H4 (cell line): Measurements from ENCODE around the gene HOXA11. TPM values are rescaled to one million over a fixed set of nuclear protein-coding genes. Genes with fewer than 3 reads are reported as not detected.

Source experiments
- DNase-seq: peaks from one replicate; pipeline ENCODE4 v3.0.0-alpha.2; 2015; ENCODE audit warnings: low spot score
- total RNA-seq: library from RNA; depleted of rRNA; stranded (reverse); fragments of >200 nt; shearing (Covaris generic); gene quantifications from 2 replicates; pipeline ENCODE4 v1.2.3, GENCODE V29; 2014

Gene HOXA11
- total RNA-seq, 1 experiment from 2014 or later, result 0.52 TPM

DNA sequence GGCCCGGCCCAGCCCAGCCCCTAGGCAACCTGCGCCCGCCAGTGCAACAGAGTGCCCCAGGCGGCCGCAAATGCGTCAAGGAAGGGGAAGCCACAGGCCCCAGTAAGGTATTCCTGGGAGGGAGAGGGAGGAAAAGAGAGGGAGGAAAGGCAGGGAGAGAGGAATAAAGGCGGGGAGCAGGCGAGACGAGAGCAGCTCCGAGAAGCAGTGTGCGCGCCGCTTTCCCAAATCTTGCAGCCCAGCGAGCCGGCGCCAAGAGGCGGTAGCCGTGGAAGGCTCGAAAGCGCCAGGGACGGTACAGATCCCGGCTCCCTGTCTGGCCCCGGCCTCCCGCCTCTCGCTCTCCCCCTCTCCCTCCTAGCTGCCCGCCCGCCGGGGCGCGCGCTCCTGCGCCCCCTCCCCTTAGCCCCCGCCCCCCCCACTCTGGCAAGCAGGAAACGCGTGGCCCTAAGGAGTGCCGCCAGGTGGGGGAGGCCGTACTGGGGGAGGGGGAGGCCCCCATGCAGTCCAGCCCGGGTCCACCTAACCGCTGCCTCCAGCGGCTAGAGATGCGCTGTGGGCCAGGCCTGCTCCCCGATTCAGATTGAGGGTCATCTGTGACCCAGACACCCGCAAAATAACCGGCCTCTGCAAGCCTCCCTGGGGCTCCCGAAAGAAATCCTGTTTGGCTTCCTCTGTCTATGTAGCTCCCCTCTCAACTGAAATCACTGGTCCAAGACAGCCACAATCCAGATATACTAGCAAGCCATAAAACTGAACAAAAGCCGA lies 15.2 kb downstream of the HOXA11 start:
- DNase-seq, result no peak

DNA sequence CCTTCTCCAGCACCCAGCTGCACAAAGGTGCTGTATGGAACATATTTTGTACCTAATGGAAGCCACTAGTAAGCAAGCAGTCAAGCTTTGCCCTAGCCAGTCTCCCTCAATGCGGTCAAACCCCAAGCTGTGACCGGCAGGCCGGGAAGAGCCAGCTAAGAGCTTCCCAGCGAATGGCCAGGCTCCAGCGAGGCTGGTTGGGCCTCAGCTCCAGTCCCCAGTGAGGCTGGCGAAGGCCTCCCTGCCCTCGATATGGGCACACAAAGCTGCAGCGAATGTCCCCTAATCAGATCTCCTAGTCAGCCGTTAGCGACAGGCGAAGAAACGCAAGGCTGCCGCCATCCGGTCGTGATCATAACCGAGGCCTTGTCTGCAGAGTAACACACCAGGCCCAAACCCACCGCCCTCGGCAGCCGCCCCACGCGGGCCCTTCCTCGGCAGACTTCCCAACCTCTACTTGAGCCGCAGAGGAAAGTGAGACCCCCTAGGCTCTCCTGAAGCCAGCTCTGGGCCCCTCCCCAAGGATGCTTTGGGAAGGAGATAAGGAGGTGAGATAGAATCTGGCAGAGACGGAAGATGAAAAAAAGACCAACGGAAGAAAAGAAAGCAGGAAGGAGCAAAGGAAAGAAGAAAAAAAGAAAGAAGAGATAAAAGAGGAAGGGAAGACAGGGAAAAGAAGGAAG lies 16.6 kb downstream of the HOXA11 start:
- DNase-seq, result no peak

DNA sequence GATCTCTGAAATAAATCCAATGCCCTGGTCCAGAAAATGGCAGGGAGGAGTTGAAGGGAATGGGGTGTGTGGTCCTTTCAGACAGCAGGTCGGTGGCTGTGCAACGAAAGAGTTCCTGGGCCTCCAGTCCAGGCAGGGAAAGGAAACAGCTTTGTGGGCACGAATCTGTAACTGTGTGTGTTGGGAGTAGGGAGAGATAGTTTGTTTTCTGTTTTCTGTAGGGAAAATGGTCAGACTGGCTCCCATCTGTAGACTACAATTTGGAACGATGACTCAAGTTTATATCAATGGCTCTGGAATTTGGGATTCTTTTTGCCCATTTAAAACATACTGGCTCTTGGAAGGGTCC lies 17.1 kb downstream of the HOXA11 start:
- no peak for DNase-seq

DNA sequence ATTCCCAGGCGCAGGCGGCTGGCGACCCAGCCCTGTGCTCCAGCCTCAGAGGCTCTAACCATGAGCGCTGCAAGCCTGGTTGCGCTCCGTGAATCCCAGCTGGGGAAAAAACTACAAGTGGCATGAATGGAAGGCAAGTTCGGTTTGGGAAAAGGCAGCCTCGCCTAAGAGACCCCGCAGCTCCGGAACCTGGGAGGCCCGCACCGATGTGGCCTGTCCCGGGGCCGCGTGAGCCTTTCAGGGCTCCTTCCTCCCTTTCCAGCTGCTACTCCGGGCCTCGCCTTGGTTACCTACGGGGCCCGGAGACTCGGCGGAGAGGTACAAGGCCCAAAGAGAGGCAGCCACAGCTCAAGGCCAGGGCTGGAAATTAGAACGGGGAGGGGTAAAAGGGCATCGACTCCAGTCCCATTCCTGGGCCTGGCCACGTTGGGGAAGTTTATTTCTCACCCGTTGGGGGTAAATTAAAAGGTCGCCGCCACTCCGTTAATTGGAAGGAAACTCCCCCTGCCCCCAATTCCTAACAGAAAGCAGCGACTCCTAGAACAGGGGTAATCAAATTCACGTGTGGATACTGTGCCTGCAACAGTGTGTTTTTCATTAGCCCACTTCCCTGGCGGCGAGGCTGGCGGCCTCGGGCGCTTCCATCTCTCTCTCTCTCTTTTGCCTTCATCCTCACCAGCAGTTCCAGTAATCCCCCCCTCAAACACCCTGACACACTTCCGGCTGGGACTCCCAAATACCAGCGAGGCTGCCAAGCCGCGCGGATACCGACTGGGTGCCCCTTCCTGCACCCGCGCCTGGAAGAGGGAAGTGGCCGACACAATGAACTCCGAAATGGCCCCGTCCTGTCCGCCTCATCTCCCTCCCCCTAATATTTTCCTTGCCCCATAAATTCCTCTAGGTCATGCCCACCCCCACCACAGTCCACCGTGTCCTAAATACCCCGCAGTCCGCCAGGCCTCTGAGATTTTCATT lies 18.2 kb downstream of the HOXA11 start:
- no peak for DNase-seq

DNA sequence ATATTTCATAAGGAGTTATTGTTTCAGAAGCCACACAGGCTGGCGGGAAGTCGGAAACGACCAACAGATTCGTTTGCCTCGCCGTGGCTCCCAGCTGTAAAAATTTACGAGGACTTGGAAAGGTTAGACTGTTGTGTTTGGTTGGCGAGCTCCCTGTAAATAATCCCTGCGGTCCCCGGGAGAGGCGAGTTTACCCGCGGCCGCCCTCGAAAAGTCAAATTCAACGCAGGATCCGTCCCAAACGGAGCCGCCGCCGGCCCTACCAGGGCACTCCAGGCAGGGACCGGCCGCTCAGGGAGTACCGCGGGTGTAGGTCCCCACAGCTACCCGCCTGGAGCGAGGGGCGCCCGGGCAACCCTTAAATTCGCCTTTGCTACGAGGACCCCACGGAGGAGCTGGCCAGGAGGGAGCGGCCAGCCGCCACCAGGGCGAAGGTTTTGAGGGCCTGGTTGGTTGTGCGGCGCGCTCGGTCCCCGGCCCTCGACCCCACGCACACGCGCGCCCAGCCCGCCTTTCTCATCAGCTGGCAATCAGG lies 19.0 kb downstream of the HOXA11 start:
- no peak for DNase-seq

DNA sequence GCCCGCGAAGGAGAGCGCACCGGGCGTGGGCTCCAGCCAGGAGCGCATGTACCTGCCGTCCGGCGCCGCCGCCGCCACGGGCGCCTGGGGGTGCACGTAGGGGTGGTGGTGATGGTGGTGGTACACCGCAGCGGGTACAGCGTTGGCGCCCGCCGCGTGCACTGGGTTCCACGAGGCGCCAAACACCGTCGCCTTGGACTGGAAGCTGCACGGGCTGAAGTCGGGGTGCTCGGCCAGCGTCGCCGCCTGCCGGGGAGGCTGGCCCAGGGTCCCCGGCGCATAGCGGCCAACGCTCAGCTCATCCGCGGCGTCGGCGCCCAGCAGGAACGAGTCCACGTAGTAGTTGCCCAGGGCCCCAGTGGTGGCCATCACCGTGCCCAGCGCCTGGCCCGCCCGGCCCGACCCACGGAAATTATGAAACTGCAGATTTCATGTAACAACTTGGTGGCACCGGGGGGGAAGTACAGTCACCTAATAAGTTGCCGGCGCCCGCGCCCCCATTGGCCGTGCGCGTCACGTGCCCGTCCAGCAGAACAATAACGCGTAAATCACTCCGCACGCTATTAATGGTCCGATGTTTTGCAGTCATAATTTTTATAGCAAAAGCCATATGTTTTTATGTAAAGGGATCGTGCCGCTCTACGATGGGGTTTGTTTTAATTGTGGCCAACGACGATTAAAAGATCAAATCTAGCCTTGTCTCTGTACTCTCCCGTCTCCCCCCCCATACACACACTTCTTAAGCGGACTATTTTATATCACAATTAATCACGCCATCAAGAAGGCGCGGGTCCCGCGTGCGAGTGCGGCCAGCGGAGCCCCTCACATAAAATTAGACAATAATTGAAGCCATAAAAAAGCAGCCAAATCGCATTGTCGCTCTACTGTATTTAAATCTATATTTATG lies 19.7 kb downstream of the HOXA11 start, which contains the start of gene HOXA9:
TSS of gene HOXA9 (minus strand) at position 449 of the 907 bp plus-strand sequence. CDS start at position 369, 80 bp downstream.
- DNase-seq, result no peak

DNA sequence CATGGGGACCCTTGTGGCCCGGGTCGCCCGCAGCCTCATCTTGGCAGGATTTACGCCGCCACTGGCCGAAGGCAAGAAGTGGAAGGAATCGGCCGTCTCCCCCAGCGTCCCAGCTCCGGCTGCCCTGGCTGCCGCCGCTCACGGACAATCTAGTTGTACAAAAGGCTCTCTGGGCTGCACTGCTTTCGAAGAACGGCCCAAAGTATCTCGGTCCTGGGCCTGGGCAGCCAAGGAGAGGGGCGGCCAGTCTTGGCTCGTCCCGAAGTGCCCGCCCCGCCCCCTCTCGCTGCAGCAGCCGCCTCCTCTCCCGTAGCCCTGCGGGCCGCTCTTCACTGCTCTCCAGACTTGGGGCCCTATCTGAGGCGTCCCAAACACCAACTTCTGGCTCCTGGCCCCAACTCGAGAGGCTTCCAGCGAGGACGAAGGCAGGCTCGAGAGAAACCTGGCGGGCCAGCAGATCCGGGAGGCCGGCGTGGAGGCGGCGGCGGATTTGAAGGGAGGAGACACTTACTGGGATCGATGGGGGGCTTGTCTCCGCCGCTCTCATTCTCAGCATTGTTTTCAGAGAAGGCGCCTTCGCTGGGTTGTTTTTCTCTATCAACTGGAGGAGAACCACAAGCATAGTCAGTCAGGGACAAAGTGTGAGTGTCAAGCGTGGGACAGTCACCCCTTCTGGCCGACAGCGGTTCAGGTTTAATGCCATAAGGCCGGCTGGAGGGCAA lies 20.5 kb downstream of the HOXA11 start:
- DNase-seq, result no peak

DNA sequence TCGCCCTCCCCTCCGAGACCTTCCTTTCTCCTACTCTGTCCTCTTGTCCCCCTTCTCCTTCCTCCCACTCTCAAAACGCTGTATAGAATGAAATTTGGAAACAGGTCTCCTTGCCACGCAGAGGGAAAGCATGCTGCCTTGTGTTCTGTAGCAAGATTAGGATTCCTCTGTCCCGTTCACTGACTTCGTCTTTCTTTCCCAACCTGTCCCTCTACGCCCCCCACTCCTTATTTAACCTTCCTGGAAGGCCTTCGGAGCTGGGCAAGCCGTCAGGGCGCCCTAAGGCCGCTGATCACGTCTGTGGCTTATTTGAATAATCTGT lies 21.0 kb downstream of the HOXA11 start:
- DNase-seq, result no peak

DNA sequence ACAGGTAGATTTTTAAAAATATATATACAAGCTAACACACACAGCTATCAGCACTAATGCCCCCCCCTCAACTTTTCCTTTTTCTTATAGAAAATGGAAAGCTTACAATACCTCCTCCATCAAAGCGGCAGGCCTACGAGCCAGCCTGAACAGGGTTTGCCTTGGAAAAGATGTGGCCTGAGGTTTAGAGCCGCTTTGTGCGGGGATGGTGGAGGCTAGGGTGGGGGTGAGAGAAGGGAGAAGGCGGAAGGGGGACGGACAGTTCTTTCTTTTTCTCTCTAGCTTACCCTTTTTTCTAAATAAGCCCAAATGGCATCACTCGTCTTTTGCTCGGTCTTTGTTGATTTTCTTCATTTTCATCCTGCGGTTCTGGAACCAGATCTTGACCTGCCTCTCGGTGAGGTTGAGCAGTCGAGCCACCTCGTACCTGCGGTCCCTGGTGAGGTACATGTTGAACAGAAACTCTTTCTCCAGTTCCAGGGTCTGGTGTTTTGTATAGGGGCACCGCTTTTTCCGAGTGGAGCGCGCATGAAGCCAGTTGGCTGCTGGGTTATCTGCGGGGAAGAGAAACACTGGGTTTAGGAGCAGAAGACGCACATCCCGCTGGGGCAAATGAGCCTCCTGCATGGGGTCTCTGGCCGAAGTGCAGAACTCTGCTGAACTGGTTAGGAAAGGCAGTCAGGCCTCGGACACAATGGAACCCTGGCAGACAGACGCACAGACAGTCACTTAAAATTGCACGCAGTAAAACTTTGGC lies 21.6 kb downstream of the HOXA11 start:
- no peak for DNase-seq

DNA sequence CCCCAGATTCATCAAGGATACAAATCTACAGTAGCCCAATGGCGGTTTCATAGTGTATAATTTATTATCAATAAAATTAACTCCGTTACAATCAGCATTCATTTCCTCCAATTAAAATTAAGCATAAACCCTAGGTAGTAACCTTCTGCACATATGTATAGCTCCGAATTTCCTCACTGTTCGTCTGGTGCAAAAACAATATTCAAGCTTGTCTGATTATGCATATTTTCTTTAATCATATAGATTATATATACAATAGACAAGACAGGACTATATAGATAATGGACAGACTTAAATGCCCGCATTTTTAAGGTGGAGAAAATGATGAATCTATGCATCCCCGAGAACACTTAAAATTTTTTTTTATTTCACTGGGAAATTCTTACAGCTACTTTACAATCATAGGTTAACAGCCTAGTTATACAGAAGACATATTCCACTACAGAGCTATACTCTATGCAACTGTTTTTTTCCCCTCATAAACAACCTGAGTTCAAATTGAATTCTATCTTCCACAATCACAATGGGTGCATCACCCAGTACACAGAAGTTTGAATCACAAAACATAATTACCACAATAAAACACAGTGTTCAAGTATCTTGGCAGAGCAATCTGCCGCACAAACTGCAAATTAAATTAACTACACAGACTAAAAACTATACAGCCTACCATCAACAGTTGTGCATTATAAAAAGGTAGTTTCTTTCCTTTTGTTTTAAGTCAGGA lies 22.3 kb downstream of the HOXA11 start:
- no peak for DNase-seq

DNA sequence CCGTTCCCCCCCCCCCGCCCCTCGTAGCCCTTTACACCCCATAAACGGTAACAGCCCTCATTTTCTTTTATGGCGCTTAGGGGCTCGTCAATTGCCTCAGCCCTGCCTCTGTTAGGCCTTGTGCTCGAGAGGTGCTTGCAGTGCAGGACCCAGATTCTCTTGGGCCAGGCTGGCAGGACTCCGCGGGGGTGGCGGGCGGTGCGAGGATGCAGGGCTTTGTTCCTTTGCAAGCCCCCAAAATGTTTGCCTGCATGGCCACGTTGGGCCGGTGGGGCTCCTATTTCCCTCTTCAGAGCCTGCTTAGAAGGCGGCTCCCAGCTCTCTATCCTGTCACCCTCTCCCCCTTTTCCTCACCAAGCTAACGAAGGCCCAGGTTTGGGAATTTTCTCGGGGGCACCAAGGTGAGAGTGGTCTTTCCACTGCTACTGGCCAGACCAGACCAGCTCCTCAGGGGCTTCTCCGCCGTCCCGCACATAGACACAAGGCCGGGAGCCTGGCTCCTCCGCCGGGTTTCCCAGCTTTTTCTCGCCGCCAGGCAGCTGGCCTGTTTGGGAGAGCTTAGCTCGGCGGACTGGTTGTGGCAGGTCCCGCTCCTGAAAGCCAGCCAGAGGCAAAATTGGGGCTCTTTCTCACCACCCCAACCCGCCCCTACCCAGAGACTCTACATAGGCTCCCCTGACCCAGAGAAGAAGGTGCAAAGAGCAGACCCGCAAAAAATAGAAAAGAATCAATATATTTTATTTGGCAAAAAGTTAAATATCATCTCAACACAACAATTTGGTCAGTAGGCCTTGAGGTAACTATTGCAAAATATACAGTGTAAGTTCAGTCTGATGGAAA lies 23.1 kb downstream of the HOXA11 start:
- no peak for DNase-seq

DNA sequence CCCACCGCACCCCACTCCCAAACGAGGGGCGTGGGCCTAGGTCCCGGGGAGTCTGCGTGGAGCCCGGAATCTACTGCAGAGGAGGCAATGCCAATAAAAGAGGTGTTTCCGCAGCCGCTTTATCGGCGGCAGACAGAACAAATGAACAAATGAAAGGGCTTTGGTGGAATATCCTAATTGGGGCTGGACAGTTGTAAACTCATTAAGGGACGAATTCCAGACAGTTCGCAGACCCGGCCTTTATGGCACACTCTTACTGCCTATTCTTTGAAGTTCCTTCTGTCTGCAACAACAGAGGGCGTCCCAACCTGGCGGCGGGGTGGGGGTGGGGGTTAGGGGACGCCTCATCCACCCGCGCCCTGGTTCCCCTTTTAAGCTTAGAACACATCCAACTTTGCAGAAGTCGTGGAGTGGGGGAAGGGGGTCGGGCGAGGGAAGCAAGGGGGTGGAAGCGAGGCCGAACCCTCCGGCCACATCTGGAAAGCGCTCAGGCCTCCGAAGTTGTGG lies 23.8 kb downstream of the HOXA11 start:
- DNase-seq, result no peak

DNA sequence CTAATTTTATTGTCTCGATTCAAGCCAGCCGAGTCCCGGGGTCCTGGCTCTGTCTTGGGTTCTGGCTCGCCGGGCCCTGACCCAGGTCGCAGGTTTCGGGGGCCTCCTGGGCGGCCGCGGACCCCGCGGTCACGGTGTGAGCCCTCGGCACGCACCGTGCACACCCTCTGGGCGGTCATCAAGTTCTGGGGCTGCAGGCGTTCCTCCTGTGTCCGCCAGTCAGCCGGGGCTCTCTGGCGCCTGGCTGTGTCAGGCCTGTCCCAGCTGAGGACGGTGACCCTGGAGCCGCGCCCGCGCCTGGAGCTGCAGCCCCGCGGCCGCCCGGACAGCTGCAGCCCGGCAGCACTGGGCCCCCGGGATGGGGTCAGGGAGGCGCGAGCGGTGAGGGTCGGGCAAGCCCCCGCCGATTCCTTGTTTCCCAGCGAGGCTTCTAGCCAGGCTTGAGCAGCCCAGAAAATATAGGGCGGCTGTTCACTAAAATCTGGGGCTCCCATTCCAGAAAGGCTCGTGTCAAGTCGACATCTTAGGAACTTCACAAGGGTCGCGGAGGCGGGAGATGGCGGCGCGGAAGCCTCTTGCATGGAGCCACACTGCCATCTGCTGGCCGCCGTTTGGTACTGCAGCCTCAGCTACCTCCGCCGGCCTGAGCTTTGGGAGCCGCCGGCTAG lies 24.4 kb downstream of the HOXA11 start:
- peak; percentile 90 for DNase-seq

DNA sequence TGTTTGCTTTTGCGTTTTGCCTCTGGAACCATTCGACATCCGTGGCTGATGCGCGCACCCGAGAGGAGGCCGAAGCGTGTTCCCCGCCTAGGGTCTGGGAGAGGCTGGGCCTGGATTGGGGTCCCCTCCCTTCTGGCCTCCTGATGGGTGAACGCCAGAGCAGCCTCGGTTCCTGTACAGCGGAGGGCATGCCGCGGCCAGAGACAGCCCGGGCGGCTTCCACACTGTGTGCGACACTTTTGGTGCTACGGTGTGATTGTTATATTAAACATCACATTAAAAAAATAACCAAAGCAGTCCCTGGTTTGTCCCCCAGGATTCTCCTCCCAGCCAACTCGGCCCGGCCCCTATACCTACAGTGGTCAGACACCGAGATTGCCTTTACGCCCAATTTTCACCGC lies 24.9 kb downstream of the HOXA11 start:
- DNase-seq, result no peak

DNA sequence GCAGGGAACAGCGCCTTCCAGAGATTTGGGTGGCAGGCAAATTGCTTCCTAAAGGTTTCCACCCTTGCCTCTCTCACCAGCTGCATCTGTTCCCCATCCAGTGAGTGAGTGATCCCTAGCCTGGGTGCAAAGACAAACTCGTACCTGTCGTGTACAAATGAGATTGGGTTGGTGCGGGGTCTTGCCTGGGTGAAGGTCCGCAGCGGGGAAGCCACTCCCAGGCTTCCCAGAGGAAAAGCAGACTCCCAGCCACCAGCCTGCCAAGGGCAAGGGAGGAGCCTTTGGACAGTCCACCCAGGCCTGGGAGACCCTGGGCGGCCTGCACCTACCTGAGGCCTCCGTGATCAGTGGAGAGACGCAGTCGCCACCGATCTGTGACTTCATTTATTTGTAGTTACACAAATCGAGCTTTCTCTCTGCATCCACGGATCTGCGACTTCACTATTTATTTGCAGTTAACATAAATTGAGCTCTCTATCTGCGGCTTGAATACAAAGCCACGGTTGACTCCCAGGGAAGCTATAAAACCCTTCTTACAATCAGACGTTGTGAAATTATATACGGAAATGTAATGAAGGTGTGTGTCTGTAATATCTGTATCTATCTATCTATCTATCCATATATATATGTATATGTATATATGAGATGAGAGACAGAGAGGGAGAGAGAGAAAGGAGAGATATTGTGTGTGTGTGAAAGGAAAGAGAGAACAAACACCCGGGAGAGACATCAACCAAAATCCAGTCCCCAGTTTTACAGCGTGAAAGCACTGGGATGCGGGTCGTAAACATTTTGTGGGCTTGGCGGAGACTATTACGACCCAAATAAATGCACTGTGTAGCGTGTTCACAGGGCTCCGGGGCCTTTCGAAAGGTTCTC lies 25.5 kb downstream of the HOXA11 start:
- no peak for DNase-seq
